Lung (tissue), 12 donors: ENCODE measurements around the gene ASS1. TPM values are rescaled to one million over a fixed set of nuclear protein-coding genes. Genes with fewer than 3 reads are reported as not detected.

ENCODE experiments used
- ATAC-seq: fragments of 200-7000 bp; cut with Tn5 transposase; one replicate; pipeline ENCODE4 v1.9.1; 2020; ENCODE audit warnings: moderate number of reproducible peaks; ENCODE audit not compliant: insufficient read depth, low FRiP score
- DNase-seq, 3 donors: peaks; one replicate each; pipeline ENCODE4 v3.0.0-alpha.2; 2013 to 2017
- H3K27ac ChIP-seq, 2 donors: one replicate each; pipeline ENCODE4 v1.5.1; 2013; ENCODE audit warnings: mild to moderate bottlenecking in 2 of 2, moderate library complexity in 2 of 2, control low read depth in 1 of 2, inconsistent platforms in 1 of 2, low read depth in 1 of 2, low read length in 1 of 2
- H3K27me3 ChIP-seq, 3 donors: one replicate each; pipeline ENCODE4 v1.5.1; 2013; ENCODE audit warnings: low read length in 2 of 3; ENCODE audit not compliant: control insufficient read depth in 3 of 3, insufficient read depth in 3 of 3
- H3K36me3 ChIP-seq, 4 donors: one replicate each; pipeline ENCODE4 v1.5.1; 2013; ENCODE audit warnings: low read length in 4 of 4, mild to moderate bottlenecking in 1 of 4, moderate library complexity in 1 of 4; ENCODE audit not compliant: control insufficient read depth in 4 of 4, insufficient read depth in 4 of 4
- H3K4me1 ChIP-seq, 5 donors: one replicate each; pipeline ENCODE4 v1.5.1; 2013; ENCODE audit warnings: low read length in 5 of 5, mild to moderate bottlenecking in 2 of 5, moderate library complexity in 1 of 5; ENCODE audit not compliant: control insufficient read depth in 5 of 5, insufficient read depth in 5 of 5
- H3K4me3 ChIP-seq: one replicate; pipeline ENCODE4 v1.5.1; 2013; ENCODE audit warnings: mild to moderate bottlenecking, control low read depth, moderate library complexity
- H3K9ac ChIP-seq, 2 donors: one replicate each; pipeline ENCODE4 v1.5.1; 2013; ENCODE audit warnings: low read length in 2 of 2, control low read depth in 1 of 2; ENCODE audit not compliant: insufficient read depth in 1 of 2
- H3K9me3 ChIP-seq, 4 donors: one replicate each; pipeline ENCODE4 v1.5.1; 2013; ENCODE audit warnings: low read length in 3 of 4, mild to moderate bottlenecking in 1 of 4, moderate library complexity in 1 of 4; ENCODE audit not compliant: control insufficient read depth in 4 of 4, insufficient read depth in 3 of 4
- WGBS, 2 donors: extraction: QIAGEN DNeasy Blood & Tissue Kit; methylation state at CpG; one replicate each; pipeline ENCODE4 v1.1.7; 2013; 5-methylcytosine and 5-hydroxymethylcytosine counted together
- polyA plus RNA-seq, 2 donors: library from polyadenylated mRNA; stranded (reverse); fragments of 200-250 nt; gene quantifications; one replicate each; pipeline ENCODE4 v1.2.1, GENCODE V29; 2013
- total RNA-seq, 2 donors: library from RNA; depleted of rRNA in 1 of 2; stranded (reverse); fragments of >200 nt in 1 of 2; gene quantifications; one replicate each; pipeline ENCODE4 v1.2.1, GENCODE V29; 2014 to 2021
- TF ChIP-seq, protein P1 (sequence below): IDR thresholded peaks from 2 replicates; pipeline ENCODE4 v1.5.1; 2012; ENCODE audit warnings: mild to moderate bottlenecking; ENCODE audit errors: control extremely low read depth, extremely low read depth
- donor health status: control.
- donor health status: control.
- donor health status: Bipolar disorder and iron deficiency.
- donor health status: healthy.
- donor health status: DM: yes; HTN: yes; CAD: no.

The ASS1 gene
- total and polyA plus RNA-seq, 4 donors = 51.2 to 165 (median 112) TPM

- WGBS, 2 donors = 86 to 89% methylated on average over 10 of the region's 10 CpGs
- ATAC-seq (no peak), DNase-seq (no peak)
Measured at GRCh38 chr9:130422546-130422945, 22.2 kb upstream of the ASS1 start.

DNA sequence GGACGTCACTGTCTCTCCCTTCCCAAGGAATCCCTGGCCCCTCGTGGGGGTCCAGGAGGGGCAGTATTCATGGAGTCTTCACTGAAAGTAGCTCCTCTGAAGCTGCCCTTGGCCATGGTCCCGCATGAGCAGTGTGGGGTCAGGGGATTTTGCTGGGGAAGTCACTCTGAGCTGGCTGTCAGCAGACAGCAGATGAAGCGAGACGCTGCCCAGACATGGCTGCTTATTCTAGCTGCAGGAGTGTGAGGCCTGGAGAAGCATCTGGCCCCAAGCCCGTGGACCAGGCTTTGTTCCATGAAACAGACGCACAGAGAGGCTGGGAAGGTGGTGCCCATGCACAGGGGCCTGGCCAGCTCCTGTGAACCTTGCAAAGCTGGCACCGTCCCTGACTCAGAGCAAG is 21.5 kb upstream of the ASS1 start:
- Histone ChIP-seq H3K4me1 (peaks cover 0 to 23% (median 6%) of the 10 kb centered on the region in 5 donors), H3K9ac (no peak overlapping the region), H3K27me3 (no peaks in the 10 kb centered on the region), H3K36me3 (no peaks in the 10 kb centered on the region), H3K9me3 (no peaks in the 10 kb centered on the region), H3K4me3 (no peak overlapping the region), H3K27ac (no peak overlapping the region)
- WGBS, 2 donors = 73 to 74% methylated on average over 8 of the region's 8 CpGs
- ATAC-seq (no peak), DNase-seq (peak; percentile 63 to 83 (median 66))
- TF ChIP-seq, protein P1, sequence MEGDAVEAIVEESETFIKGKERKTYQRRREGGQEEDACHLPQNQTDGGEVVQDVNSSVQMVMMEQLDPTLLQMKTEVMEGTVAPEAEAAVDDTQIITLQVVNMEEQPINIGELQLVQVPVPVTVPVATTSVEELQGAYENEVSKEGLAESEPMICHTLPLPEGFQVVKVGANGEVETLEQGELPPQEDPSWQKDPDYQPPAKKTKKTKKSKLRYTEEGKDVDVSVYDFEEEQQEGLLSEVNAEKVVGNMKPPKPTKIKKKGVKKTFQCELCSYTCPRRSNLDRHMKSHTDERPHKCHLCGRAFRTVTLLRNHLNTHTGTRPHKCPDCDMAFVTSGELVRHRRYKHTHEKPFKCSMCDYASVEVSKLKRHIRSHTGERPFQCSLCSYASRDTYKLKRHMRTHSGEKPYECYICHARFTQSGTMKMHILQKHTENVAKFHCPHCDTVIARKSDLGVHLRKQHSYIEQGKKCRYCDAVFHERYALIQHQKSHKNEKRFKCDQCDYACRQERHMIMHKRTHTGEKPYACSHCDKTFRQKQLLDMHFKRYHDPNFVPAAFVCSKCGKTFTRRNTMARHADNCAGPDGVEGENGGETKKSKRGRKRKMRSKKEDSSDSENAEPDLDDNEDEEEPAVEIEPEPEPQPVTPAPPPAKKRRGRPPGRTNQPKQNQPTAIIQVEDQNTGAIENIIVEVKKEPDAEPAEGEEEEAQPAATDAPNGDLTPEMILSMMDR = no peak

More at GRCh38 chr9:130422546-130422945, 22.2 kb upstream of the ASS1 start:
- H3K27ac ChIP-seq = no peak overlapping the region
- TF ChIP-seq, protein P1 = no peak
- H3K36me3 ChIP-seq = no peaks in the 10 kb centered on the region
- no peaks in the 10 kb centered on the region for H3K9me3 ChIP-seq
- no peak overlapping the region for H3K9ac ChIP-seq
- no peaks in the 10 kb centered on the region for H3K27me3 ChIP-seq
- H3K4me3 ChIP-seq = no peak overlapping the region
- peaks cover 0 to 23% (median 6%) of the 10 kb centered on the region in 5 donors for H3K4me1 ChIP-seq

- H3K27me3 ChIP-seq = no peaks in the 10 kb centered on the region
- no peaks in the 10 kb centered on the region for H3K9me3 ChIP-seq
- WGBS, 2 donors = 89 to 91% methylated on average over 24 of the region's 24 CpGs
- no peak overlapping the region for H3K4me3 ChIP-seq
- TF ChIP-seq, protein P1 = no peak
- ATAC-seq (no peak), DNase-seq (no peak)
- no peak overlapping the region for H3K27ac ChIP-seq
- H3K36me3 ChIP-seq = no peaks in the 10 kb centered on the region
- H3K9ac ChIP-seq = no peak overlapping the region
- peaks cover 0 to 23% (median 6%) of the 10 kb centered on the region in 5 donors for H3K4me1 ChIP-seq
Measured at GRCh38 chr9:130424595-130425454, 19.9 kb upstream of the ASS1 start.
